Central memory CD8-positive, alpha-beta T cell (primary cell): ENCODE measurements around the gene ANKRD1.
"Not testable (repeated sequence)": the region's sequence is repeated elsewhere in the genome, so short reads cannot be mapped to it uniquely, and the experiment has no call there.

Experiments used
- ATAC-seq: fragments of 150-1000 bp; cut with Tn5 transposase; replicated peaks from 2 replicates; pipeline ENCODE4 v1.10.0; 2022; ENCODE audit warnings: mild to moderate bottlenecking, moderate FRiP score, moderate number of reproducible peaks; ENCODE audit not compliant: poor library complexity, severe bottlenecking; ENCODE audit errors: extremely low read depth
- DNase-seq, 2 donors: peaks; one replicate each; pipeline ENCODE4 v3.0.0; 2021; ENCODE audit warnings: low spot score in 2 of 2
- H3K27ac Mint-ChIP-seq: one replicate; pipeline ENCODE4 v1.8.0; 2022; ENCODE audit warnings: low read depth, mild to moderate bottlenecking, moderate library complexity, mixed read lengths
- H3K27me3 Mint-ChIP-seq: one replicate; pipeline ENCODE4 v1.8.0; 2022; ENCODE audit warnings: mixed read lengths
- H3K36me3 Mint-ChIP-seq: one replicate; pipeline ENCODE4 v1.8.0; 2022; ENCODE audit warnings: mild to moderate bottlenecking, moderate library complexity, mixed read lengths; ENCODE audit not compliant: insufficient read depth
- H3K4me1 Mint-ChIP-seq: one replicate; pipeline ENCODE4 v1.8.0; 2022; ENCODE audit warnings: mixed read lengths
- H3K4me3 Mint-ChIP-seq: one replicate; pipeline ENCODE4 v1.8.0; 2022; ENCODE audit warnings: mild to moderate bottlenecking, moderate library complexity, mixed read lengths
- H3K9me3 Mint-ChIP-seq: one replicate; pipeline ENCODE4 v1.8.0; 2022; ENCODE audit warnings: mixed read lengths

ANKRD1 gene

DNA sequence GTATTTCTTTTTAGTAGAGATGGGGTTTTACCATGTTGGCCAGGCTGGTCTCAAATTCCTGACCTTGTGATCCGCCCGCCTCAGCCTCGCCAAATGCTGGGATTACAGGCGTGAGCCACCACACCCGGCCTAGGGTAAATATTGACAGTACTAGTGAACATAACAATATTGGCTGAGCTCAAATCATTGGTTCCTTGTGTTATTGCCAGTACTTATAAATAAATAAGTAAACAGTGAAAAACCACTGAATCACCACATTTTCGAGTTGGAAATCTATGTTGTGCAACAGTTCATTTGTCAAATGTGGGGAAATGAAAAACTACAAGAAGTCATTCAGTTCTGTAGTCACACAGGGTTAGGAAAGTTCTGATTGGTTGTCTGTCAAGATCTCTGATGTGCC, 33.3 kb downstream of the ANKRD1 start:
- no peak overlapping the region for H3K27ac Mint-ChIP-seq
- DNase-seq (no peak), ATAC-seq (no peak)
- H3K4me1 Mint-ChIP-seq, result peaks cover 7% of the 10 kb centered on the region
- no peaks in the 10 kb centered on the region for H3K27me3 Mint-ChIP-seq
- no peak overlapping the region for H3K4me3 Mint-ChIP-seq
- H3K9me3 Mint-ChIP-seq, result no peaks in the 10 kb centered on the region
- peaks cover 67% of the 10 kb centered on the region for H3K36me3 Mint-ChIP-seq

DNA sequence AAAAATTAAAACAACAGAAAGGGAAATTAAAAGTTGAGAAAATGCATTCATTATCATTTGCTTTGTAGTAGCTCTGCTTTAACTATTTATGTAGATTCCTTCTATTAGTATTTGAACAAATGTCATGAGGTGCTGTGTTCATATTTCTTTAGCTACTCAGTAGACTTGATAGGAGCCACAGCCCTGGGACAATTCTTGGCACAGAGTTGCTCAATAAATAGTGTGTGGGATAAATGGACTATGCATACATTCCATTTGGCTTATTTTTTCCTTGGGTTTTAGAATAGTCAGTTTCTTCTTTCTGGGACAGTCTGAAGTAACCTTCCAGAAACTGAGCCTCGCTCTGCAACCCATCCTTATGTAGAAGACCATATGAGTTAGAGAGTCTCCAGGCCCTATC, 35.7 kb downstream of the ANKRD1 start:
- H3K4me3 Mint-ChIP-seq, result no peak overlapping the region
- DNase-seq, result no peak
- no peaks in the 10 kb centered on the region for H3K9me3 Mint-ChIP-seq

DNA sequence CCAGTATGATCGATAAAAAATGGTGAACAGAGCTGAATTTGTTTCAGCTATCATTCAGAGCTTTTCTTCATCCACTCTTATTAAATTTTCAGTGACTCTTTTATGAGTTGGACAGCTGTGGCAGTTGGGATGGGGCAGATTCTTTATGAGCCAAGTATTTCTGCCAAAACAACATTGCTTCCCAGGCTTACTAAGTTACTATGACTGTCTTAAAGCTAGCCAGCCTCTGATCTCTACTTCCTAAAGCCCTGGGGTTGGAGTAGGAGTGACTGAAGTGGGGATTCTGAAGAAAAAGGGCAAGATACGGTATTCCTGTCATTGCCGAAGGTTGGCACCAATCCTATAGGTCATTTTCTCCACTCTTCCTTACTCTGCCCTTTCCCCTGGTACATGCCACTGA, 36.5 kb downstream of the ANKRD1 start:
- ATAC-seq, result no peak
- H3K36me3 Mint-ChIP-seq, result peaks cover 50% of the 10 kb centered on the region
- no peaks in the 10 kb centered on the region for H3K9me3 Mint-ChIP-seq
- H3K4me1 Mint-ChIP-seq, result no peaks in the 10 kb centered on the region
- no peaks in the 10 kb centered on the region for H3K27me3 Mint-ChIP-seq
- DNase-seq, result no peak
- H3K4me3 Mint-ChIP-seq, result no peak overlapping the region
- H3K27ac Mint-ChIP-seq, result no peak overlapping the region

More for the DNA sequence above, 35.7 kb downstream of the ANKRD1 start:
- H3K4me1 Mint-ChIP-seq, result no peaks in the 10 kb centered on the region
- no peak overlapping the region for H3K27ac Mint-ChIP-seq
- no peaks in the 10 kb centered on the region for H3K27me3 Mint-ChIP-seq
- ATAC-seq, result no peak
- peaks cover 51% of the 10 kb centered on the region for H3K36me3 Mint-ChIP-seq

DNA sequence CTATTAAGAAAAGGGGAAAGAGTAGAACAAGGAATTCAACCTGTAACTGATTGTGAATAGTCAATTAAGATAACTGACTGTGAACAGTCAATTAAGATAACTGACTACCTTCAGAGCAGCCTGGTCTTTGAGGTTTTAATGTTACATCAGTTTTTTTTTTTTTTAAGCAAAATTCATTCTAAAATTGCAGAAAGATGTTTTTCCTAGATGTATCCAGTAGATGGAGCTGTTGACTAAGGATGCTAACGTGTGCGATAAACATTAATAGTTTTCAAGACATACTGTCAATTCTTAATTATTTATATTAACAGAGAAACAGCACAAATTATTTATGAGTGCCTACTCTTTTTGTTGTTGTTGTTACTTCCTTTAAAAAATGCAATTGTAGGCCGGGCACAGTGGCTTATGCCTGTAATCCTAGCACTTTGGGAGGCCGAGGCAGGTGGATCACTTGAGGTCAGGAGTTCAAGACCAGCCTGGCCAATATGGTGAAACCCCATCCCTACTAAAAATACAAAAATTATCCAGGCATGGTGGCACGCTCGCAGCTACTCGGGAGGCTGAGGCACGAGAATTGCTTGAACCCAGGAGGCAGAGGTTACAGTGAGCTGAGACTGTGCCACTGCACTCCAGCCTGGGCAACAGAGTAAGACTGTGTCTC, 40.7 kb downstream of the ANKRD1 start:
- H3K4me3 Mint-ChIP-seq, H3K27ac Mint-ChIP-seq, DNase-seq, H3K27me3 Mint-ChIP-seq, H3K4me1 Mint-ChIP-seq, H3K9me3 Mint-ChIP-seq: not testable (repeated sequence)
- ATAC-seq, result peak; percentile 32
- H3K36me3 Mint-ChIP-seq, result peaks cover 25% of the 10 kb centered on the region

DNA sequence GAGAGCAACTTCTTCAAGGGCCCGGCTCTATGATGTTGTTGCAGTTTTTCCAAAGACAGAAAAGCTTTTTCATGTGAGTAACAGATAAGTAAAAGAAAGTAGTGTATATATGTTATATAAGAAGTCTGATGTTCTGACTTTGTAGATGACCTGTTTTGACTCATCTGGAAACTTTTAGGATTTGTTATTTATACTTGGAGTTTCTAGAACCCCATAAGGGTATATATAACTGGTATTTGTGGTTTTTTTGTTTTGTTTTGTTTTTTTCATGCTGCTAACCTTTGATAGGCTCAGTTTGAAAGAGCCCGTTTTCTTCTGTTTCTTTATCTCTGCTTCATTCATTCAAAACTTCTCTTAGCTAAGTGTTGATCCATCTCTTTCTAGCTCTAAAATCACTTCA, 41.8 kb downstream of the ANKRD1 start:
- ATAC-seq (no peak), DNase-seq (no peak)
- Mint-ChIP-seq H3K4me1 (peaks cover 3% of the 10 kb centered on the region), H3K36me3 (peaks cover 23% of the 10 kb centered on the region), H3K27me3 (no peaks in the 10 kb centered on the region), H3K9me3 (no peaks in the 10 kb centered on the region), H3K4me3 (no peak overlapping the region), H3K27ac (no peak overlapping the region)

DNA sequence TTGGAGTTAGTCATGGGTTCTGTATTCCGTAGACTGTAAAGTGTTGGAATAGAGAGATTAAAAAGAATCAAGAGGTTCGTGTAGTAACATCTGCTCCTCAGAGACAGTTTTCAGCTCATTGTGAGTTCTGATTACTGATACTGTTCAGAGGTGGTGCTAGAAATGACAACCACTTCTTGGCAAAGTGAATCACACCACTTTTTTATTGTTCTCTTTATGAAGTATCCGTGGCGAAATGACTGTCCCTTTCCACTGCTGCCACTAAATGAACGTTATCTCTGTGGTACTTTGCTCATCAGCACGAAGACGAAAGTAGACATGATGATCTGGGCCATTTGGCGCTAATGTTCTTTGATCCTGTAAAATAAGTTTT, 48.3 kb downstream of the ANKRD1 start:
- H3K4me3 Mint-ChIP-seq, result peak overlapping the region; percentile 87
- peaks cover 23% of the 10 kb centered on the region for H3K4me1 Mint-ChIP-seq
- DNase-seq (no peak), ATAC-seq (no peak)
- H3K27ac Mint-ChIP-seq, result peak overlapping the region; percentile 86
- peaks cover 8% of the 10 kb centered on the region for H3K36me3 Mint-ChIP-seq
- H3K27me3 Mint-ChIP-seq, result peaks cover 30% of the 10 kb centered on the region
- no peaks in the 10 kb centered on the region for H3K9me3 Mint-ChIP-seq

DNA sequence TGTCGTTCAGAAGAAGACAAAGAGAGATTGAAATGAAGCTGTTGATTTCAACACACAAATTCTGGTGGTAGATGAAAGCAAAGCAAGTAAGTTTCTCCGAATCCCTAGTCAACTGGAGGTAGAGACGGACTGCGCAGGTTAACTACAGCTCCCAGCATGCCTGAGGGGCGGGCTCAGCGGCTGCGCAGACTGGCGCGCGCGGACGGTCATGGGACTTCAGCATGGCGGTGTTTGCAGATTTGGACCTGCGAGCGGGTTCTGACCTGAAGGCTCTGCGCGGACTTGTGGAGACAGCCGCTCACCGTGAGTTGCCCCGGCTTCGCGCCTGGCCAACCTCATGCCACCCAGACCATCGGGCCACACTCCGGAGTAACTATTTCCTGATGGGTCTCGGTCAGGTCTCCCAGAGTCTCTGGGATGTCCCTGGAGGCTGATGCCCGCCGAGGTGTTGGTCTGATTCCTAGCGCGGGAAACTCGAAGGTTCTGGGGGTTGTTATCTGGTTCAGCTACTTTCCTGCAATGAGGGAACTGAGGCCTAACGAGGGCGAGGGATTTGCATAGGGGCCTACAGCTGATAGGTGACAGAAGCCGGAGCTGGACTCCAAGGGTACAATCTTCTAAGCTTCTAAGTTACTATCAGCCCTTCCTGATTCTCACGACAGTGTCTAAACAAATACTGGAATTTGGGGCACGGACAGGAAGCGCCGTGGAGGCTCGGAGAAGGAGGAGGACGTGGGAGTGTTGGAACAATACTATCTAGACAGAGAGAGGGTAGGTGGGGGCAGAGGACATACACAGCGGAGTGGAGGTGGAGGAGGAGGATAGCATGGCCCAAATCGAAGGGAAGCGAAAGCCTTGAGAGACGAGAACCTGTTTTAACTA, 48.9 kb downstream of the ANKRD1 start, which contains the start of gene RPP30:
TSS of gene RPP30 (plus strand) at position 209 of the 882 bp plus-strand sequence. CDS start at position 222, 13 bp downstream.
- peak; percentile 61 for DNase-seq
- Mint-ChIP-seq H3K4me3 (peak within 1 kb of the TSS; percentile 87), H3K27ac (peak within 1 kb of the TSS; percentile 86), H3K9me3 (no peaks in the 10 kb centered on the region), H3K36me3 (peaks cover 6% of the 10 kb centered on the region), H3K4me1 (peaks cover 23% of the 10 kb centered on the region), H3K27me3 (peaks cover 35% of the 10 kb centered on the region)
- peak; percentile 98 for ATAC-seq

DNA sequence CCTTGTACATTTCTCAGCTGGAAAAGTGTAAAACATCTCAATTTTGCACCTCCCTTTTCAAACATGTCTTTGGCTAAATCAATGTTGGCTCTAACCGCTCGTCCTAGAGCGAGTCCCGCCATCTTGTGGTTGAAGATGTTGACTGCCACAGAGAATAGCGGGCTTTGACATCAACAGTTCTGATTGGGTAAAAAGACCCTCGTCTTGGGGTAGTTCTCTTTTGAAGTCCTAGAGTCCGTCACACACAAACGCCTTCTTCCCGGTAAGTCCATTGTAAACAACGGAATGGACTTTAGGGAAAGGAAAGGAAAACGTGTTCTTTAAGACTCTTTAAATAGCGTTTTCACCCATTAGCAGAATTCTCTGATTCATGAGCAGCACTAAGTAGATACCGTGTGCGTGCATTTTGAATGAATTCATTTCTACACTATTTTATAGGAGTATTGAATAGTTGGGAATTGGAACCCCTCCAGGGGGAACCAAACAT, 49.6 kb downstream of the ANKRD1 start:
- Mint-ChIP-seq H3K4me1 (peaks cover 23% of the 10 kb centered on the region), H3K27me3 (peaks cover 42% of the 10 kb centered on the region)

DNA sequence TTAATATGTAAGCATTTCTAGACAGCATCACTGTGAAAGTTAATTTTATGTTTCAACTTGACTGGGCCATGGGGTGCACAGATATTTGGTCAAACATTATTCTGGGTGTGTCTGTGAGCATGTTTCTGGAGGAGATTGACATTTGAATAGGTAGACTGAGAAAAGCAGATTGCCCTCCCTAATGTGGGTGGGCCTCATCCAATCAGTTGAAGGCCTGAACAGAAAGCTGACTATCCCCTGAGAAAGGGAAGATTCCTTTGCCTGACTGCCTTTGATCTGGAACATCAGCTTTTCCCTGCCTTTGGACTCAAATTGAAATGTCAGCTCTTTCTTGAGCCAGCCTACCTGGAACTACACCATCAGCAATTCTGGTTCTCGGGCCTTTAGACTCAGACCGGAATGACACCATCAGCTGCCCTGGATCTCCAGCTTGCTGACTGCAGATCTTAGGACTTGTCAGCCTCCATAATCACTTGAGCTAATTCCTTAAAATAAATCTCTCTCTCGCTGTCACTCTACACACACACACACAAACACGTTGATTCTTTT, 54.8 kb downstream of the ANKRD1 start:
- no peaks in the 10 kb centered on the region for H3K36me3 Mint-ChIP-seq
- no peak for DNase-seq
- H3K4me1 Mint-ChIP-seq, result peaks cover 9% of the 10 kb centered on the region
- peaks cover 74% of the 10 kb centered on the region for H3K27me3 Mint-ChIP-seq
- no peaks in the 10 kb centered on the region for H3K9me3 Mint-ChIP-seq
- H3K4me3 Mint-ChIP-seq, result no peak overlapping the region
- no peak for ATAC-seq
- no peak overlapping the region for H3K27ac Mint-ChIP-seq

More for the DNA sequence above, 49.6 kb downstream of the ANKRD1 start:
- H3K9me3 Mint-ChIP-seq, result no peaks in the 10 kb centered on the region
- peaks cover 2% of the 10 kb centered on the region for H3K36me3 Mint-ChIP-seq
- ATAC-seq (peak; percentile 52), DNase-seq (no peak)
- H3K27ac Mint-ChIP-seq, result peak overlapping the region; percentile 86
- H3K4me3 Mint-ChIP-seq, result peak overlapping the region; percentile 87

DNA sequence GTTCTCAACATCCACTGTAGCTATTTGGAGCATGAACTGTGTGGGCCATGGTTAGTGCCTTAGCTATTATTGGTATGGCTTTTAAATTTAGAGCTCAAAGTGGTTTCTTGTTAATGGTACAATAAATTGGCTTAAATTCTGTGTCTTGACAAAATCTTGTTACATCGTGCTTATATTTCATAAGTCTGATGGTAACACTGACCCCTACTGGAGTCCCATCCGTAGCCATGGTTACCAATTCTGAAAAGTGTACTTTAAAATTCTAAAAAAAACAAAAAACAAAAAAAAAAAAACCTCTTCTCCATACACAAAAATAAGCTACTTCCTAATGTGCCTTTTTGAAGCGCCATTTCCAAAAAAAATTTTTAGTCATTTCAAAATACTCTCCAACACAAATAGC, 55.5 kb downstream of the ANKRD1 start:
- Mint-ChIP-seq H3K27me3 (peaks cover 79% of the 10 kb centered on the region), H3K4me1 (peaks cover 2% of the 10 kb centered on the region), H3K27ac (no peak overlapping the region), H3K4me3 (no peak overlapping the region), H3K36me3 (no peaks in the 10 kb centered on the region), H3K9me3 (no peaks in the 10 kb centered on the region)
- ATAC-seq (no peak), DNase-seq (no peak)

DNA sequence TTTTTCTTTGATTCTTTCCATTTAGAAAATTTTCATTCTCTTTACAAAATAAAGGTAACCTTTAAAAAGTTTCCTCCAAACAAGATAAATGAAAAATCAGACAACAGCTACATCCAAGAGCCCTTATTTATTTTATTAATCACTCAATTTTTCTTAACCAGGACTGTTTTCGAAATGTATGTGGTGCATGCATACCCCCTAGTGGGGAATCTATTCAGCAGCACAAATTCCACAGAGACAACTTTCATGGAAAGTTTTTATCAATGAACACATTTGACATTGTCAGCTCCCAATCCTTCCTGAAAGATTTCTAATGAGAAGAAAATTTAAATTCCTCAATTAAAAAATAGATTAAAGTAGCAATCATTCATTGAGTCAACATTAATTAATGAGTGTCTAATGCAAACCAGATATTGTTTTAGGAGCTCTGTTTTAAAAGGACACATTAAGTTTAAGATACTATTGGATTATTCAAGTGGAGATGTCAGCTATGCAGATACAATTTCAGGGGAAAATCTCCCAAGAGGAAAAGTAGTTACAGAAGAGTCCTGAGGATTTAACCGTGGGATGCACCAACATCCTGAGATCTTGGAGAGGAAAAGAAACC, 57.9 kb downstream of the ANKRD1 start:
- Mint-ChIP-seq H3K4me3 (no peak overlapping the region), H3K36me3 (peaks cover 4% of the 10 kb centered on the region), H3K9me3 (no peaks in the 10 kb centered on the region), H3K27ac (no peak overlapping the region), H3K27me3 (peaks cover 79% of the 10 kb centered on the region), H3K4me1 (peaks cover 4% of the 10 kb centered on the region)
- DNase-seq, result no peak
- no peak for ATAC-seq
